HG02973 (cell line): ENCODE measurements around the gene PPP1R14D.

Source experiments
- ATAC-seq: cut with Tn5 transposase; IDR thresholded peaks from one replicate; pipeline ENCODE4 v1.9.1; 2021; ENCODE audit warnings: moderate library complexity; ENCODE audit not compliant: unreplicated experiment

The PPP1R14D gene

DNA sequence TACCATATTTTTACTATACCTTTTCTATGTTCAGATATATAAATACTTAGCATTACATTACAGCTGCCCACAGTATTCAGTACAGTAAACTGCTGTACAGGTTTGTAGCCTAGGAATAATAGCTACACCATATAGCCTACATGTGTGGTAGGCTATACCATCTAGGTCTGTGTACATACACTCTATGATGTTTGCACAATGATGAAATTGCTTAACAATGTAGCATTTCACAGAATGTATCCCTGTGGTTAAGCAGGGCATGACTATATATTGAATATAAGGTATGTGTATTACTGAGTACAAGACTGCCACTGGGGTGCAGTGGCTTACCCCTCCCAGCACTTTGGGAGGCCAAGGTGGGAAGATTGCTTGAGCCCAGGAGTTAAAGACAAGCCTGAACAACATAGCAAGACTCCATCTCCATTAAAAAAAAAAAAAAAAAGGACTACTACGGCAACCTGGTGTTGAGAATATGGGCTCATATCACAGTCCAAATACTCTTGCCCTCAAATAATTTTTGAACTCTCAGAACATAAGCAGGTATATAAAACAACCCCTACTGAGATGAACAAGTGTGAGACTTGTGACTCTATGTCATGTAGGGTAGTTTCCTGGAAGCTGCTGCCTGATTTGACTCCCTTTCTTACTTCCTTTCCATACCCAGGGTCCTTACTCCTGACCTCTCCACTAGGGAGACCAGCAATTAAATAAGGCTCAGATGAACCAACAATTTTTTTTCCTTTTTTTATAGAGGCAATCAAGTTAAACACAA lies 4.8 kb downstream of the PPP1R14D start:
- no peak for ATAC-seq

DNA sequence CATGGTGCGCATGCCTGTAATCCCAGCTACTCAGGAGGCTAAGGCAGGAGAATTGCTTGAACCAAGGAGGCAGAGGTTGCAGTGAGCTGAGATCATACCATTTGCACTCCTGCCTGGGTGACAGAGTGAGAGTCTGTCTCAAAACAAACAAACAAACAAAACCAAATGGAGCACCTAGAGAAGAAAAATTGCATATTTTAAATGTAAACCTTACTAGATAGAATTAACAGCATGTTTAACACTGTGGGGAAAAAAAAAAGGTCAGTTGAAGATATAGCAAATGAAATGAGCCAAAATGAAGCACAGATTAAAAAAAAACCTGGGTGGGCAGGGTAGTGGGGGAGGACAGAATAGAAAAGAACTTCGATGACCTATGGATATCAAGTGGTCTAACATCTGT lies 7.3 kb downstream of the PPP1R14D start:
- no peak for ATAC-seq

DNA sequence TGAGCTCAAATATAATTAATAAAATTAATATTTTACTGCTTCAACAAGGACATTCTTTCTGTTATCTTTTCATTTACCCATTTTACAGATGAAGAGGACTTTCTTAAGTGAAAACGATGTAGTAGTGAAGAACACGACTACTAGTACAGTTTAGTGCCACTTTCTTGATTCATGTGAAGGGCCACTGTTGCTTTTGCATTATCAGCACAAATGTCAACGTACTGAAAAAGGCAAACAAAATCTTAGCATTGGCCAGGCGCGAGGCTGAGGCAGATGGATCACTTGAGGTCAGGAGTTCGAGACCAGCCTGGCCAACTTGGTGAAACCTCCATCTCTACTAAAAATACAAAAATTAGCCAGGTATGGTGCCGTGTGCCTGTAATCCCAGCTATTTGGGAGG lies 9.5 kb downstream of the PPP1R14D start:
- no peak for ATAC-seq

DNA sequence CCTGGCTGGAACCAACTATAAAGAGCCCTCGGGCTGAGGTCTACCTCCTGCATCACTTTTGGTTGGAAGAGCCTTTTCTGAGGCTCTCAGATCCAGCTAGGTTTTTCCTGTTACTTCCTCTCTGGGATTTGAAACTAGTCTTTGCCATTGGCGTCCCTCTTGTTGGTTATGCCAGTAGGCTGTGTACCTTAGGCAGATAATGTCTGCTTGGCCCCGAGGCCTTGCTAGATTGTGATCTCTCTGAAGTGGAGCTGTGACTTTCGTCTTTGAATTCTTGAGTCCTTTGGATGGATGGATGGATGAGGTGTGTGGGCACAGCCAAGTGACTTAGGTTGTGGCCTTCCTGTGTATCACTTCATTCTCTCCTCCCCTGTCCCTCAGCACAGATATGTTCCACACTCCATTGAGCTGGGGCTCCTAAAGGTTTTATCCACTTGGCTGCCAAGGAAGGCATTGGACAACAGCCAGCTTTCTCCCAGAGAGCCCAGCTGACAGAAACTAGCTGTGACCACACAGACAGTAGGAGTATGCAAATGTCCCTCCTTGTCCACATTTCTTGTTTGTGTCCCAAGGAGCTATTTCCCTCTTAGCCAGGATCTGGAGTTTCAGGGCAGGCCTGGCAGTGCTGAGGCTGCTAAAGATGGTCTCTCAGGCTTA lies 13.3 kb downstream of the PPP1R14D start:
- ATAC-seq = no peak

DNA sequence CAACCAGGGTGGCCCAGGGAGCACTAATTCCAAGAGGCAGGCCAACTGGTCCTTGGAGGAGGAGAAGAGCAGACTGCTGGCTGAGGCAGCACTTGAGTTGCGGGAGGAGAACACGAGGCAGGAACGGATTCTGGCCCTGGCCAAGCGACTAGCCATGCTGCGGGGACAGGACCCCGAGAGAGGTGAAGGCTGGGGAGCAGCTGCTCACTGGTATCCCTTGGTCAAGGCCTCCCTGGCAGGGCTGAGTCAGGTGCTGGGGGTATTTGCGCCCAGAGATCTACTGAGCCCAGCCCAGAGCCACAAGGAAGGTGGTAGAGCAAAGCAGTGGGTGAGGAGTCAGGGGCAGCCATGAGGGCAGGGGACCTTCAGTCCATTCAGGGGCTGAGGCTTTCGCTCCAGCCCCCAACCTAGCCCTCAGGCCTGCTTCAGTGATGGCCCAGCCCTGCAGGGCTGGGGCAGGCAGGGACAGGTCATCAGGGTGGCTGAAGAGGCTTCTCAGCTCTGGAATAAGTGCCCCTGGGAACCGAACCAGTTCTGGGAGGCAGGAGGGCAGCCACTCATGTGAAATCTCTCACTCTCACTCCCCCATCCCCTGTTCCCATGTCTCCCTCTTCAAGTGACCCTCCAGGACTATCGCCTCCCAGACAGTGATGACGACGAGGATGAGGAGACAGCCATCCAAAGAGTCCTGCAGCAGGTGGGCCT lies 15.6 kb downstream of the PPP1R14D start:
- ATAC-seq = no peak

DNA sequence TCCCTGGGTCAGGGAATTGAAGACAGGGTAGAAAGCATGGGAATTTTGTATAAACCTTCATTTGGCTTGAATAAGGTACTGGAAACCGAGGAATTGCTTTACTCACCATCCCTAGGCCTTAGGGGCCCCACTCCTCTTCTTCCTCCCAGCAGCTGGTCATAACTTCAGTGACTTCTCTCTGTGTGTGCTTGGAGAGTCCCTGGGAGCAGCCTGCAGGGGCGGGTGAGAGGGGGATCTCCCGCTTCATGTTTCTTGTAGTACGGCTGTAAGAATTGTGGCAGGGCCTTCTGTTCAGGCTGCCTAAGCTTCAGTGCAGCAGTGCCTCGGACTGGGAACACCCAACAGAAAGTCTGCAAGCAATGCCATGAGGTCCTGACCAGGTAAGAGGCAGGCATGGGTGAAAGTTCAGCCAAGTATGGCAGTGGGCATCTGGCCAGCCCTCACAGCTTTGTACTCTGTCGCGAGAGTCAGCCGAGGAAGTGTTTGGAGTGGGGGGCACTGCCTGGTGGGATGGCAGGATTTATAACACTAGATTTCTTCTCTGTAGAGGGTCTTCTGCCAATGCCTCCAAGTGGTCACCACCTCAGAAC lies 19.6 kb downstream of the PPP1R14D start:
- ATAC-seq = no peak

DNA sequence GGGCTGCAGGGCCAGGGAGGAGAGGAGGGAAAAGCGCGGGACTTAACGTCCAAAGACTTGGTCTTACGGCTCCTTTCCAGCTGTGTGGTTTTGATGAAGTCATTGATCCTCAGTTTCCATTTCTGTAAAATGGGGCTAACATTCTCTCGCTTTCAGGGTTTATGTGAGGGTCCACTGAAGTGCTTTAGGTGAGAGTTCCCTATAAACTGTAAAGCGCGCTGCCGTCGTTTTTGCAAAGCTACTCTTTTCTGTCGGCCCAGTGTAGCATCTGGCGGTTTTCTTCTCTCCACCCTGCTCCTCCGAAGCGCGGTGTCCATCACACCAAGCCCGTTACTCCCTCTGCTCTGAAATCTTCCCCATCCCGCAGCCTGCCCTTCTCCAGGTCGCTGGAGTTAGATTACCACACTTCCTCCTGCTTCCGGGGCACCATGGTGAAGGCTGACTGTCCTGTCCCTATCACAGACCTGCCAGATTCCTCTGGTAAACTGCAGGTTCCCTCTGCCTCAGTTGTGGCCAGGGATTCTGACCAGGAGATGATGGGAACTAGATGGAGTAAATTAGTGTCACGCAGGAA lies 20.5 kb downstream of the PPP1R14D start:
- no peak for ATAC-seq

DNA sequence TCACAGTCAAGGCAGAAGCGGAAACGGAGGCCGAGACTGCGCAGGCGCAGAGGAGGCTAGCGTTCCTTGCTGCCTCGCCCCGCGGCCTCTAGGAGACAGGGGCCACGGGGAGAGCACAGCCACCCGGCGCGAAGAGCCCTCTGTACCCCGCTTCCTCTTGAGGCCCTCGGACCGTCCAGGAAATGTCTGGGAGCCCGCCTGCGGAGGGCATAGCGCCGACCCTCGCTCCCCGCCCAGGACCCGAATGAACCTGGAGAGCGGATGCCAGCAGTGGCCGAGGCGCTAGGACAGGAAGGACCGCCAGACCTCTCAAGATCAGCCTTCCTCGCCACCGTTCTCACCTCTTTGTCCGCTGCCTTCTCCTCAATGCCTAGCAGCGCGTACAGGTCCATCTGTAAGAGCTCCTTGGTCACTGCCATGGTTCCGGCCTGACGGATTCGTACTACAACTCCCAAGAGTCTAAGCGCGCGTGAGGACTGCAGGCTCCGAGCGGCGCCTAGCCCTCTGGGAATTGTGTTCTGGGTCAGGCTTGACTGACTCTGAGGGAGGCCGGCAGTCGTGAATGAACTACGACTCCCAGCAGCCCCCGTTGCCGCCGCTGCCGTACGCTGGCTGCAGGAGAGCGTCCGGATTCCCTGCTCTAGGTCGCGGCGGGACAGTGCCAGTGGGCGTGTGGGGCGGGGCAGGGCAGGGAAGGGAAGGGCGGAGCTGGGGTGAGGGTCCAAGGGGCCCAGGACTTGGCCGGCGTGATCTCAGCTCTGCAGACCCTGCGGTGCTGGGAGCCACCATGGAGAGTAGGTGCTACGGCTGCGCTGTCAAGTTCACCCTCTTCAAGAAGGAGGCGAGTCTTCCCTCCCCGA lies 21.2 kb downstream of the PPP1R14D start, which contains the start of the genes DNAJC17 and ZFYVE19:
Gene DNAJC17, minus strand, starts transcription at position 446 of the 860 bp plus-strand sequence. Its CDS starts 27 bp downstream, at position 419.
Gene ZFYVE19, plus strand, starts transcription at position 62 of the 860 bp plus-strand sequence. Its CDS starts 501 bp downstream, at position 563.
- ATAC-seq = peak; percentile 88

DNA sequence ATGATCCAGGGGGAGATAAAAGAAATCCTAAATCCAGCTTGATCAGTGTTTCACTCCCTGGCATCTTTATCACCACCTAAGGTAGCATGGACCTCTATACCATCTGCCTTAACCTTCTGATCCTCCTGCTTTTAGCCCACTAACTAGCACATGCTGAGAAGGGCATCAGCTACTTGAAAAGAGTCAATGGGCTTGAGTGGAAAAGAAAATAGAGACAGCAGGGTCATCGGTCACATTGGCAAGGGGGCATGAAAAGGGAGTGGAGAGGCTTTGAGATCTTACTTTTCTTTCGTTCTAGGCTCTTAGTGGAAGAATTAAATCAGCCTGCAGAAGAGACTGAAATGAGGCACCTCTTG lies 21.9 kb downstream of the PPP1R14D start:
- no peak for ATAC-seq

DNA sequence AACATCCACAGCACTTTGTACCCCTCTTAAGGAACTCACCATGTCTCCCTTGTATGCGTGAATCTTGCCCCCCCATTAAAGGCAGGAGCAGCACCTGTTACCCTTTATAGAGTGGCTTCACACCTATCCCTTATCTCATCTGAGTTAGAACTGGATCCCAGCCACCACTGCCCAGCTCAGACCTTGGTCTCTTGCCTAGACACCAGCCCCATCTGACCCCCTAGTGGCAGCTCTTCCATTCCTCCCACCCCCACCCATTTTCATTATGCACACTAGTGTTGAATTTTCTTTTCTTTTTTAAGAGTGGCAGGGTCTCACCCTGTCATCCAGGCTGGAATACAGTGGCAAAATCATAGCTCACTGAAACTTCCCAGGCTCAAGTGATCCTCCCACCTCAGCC lies 24.8 kb downstream of the PPP1R14D start:
- ATAC-seq = no peak

DNA sequence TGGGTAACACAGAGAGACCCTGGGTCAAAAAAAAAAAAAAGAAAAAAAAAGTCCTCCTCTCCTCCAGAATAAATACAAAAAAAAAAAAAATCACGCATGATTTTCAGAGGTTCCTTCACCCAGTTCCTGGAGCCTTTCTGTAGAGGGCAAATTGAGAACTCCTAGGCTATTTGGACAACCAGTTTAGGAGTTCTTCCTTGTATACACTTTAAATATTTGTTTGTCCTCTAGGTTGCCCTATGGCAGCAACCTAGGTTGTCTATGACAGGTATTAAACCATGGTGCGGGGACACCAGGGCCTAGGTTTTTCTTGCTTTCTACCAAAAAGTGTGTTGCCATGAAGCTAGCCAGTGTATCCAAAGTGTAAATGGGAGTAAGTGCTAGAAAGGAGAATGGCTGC lies 25.4 kb downstream of the PPP1R14D start:
- no peak for ATAC-seq

DNA sequence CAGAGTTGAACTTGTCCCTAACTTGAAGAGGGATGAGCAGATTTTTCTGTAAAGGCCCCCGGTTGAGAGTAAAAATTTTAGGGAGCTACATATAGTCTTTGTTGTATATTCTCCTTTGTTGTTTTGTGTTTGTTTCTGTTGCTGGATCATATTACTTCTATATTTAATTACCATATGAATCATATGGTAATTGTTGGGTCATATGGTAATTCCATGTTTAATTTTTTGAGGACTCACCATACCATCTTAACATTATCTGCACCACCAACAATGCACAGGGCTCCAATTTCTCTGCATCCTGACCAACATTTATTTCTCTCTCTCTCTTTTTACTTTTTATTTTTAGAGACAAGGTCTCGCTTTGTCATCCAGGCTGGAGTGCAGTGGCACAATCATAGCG lies 29.0 kb downstream of the PPP1R14D start:
- ATAC-seq = no peak

DNA sequence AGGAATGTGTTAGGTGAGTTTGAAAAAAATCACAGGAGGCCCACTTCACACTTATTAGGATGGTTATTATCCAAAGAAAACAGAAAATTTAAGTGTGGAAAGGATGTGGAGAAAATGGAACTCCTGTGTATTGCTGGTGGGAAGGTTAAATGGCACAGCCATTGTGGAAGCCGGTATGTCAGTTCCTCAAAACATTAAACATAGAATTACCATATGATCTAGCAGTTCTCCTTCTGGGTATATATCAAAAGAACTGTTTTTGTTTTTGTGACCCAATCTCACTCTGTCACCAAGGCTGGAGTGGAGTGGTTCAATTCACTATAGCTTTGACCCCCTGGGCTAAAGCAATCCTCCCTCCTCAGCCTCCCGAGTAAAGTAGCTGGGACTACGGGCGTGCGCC lies 32.0 kb downstream of the PPP1R14D start:
- ATAC-seq = no peak

DNA sequence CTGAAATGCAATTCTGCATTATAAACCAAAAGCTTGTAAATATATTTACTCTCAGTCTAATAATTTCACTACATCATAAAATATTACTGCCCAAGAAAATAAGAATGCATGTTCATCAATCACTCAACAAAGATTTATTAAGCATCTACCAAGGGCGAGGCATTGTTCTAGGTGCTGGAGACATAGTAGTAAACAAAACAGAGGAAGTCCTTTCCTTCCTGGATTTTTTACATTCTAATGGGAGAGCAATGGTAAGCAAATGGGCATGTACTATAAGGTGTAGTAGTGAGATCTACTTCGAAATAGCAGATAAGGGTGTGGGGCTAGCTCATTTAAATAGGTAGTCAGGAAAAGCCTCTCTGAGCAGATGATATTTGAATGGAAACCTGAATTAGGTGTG lies 32.5 kb downstream of the PPP1R14D start:
- ATAC-seq = no peak

DNA sequence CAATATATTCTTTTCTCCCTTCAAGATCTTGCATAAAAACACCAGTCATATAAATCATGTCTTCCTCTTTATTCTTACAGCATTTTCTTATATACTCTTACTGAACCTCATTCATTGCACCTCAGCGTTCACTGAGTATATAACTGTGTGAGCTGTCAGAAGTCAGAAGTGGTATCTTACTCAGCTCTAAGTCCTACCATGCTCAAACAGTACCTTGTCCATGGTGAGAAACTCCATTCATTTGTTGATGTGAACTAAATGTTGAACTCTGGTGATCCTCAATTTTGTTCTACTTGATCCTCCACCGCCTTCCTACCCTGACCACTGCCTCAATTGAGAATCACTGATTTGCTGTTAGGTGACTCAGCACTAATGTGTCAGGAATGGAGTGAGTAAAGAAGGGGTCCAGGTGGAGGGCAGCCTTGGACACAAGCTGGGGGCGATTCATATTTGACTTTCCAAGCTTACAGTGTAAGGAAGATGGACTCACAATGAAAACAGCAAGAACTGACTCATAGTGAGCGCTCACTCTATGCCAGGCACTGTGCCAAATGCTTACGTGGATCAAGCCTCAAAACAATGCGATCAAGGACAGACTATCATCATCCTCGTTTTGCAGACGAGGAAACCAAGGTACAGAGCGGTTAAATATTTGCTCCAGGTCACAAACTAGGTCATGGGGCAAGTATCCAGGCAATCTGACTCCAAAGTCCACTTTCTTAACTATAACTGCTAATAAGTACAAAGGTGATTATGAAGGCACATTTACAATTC lies 35.1 kb downstream of the PPP1R14D start:
- ATAC-seq = no peak

DNA sequence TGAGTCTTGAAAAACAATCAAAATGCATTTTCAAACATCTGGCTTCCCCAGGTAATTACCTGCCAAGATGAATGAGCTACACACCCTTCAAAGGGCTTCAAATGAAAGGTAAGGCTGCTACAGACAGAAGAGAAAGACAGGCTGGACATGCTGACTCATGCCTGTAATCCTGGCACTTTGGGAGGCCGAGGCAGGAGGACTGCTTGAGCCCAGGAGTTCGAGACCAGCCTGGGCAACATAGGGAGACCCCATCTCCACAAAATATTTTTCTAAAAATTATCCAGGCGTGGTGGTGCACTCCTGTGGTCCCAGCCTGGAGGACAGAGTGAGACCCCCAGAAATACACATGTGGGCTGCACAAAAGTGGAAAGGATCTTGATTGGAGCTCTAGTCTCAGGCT lies 36.1 kb downstream of the PPP1R14D start:
- ATAC-seq = no peak

DNA sequence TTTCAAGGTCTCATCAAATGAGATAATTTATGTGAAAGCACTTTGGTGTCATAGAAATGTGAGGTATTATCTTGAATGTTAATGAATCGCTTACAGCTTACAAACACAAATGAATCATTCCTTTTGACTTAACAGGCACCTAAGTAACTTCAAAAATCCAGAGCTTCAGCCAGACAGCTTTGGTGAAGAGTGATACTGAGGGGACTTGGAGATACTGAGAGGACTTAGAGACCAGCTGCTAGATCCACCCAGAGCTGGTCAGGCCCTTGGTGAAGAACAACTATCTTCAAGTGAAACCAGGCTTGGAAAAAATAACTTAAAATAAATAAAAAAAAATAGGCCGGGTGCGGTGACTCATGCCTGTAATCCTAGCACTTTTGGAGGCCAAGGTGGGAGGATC lies 37.8 kb downstream of the PPP1R14D start:
- no peak for ATAC-seq

DNA sequence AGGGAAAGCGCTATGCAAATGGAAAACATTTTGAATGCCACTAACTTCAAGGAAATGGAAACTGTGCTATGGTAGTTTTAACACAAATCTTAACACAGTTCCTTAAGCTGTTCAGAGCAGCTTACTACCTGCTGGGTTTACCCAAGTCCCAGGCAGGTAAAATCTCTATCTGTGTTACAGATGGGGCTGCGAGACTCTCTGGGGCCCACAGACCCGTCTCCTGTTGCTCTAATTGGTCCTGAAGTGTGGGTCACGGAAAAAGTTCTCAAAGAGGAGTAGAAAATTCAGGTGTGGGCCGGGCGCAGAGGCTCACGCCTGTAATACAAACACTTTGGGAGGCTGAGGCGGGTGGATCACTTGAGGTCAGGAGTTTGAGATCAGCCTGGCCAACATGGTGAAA lies 38.5 kb downstream of the PPP1R14D start:
- no peak for ATAC-seq

DNA sequence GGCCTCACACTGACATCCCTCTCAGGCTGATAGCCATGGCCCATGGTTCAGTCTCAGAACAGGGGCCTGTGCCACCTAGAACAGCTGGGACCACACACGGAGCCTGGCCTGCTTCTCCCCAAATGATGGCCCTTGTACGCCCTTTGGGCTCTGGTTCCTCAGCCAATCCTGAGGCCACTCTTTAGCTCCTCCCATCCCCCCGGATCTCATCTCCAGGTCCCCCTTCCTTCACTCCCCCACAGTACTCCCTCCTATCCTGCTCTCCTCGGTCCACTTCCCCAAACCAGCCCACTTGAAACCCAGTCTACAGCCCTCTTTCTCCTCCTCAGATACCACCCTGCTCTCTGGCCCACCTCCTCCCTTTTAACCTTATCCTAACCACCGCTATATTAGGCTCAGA lies 39.4 kb downstream of the PPP1R14D start:
- ATAC-seq = no peak
